Panc1 (cell line): ENCODE measurements around the gene TMEM117. TPM values are rescaled to one million over a fixed set of nuclear protein-coding genes. Genes with fewer than 3 reads are reported as not detected.

Experiments
- ATAC-seq: fragments of 200-7000 bp; cut with Tn5 transposase; 2 replicates; pipeline ENCODE4 v1.9.1; 2020; ENCODE audit warnings: mild to moderate bottlenecking, moderate library complexity
- BruUV-seq: library from RNA; stranded (reverse); fragments of 400-500 nt; replicated peaks from 2 replicates; lab custom pipeline; 2021; lab: Mats Ljungman, UMichigan
- CTCF ChIA-PET: fragments of 300-600 bp; sonication (Branson Sonifier 250); formaldehyde crosslinking; loops from one replicate; lab custom pipeline; 2022; ENCODE audit warnings: antibody characterized with exemption; lab: Charles Lee
- POLR2A ChIA-PET: fragments of 300-600 bp; sonication (Branson Sonifier 250); formaldehyde crosslinking; loops from one replicate; lab custom pipeline; 2022; ENCODE audit warnings: antibody characterized with exemption; lab: Charles Lee
- DNase-seq: peaks from one replicate; pipeline ENCODE4 v3.0.0-alpha.2; 2010; ENCODE audit warnings: low read depth, low spot score
- H3K27ac ChIP-seq: 2 replicates; pipeline ENCODE4 v1.5.1; 2011; ENCODE audit warnings: mild to moderate bottlenecking, low read length, inconsistent platforms
- H3K27me3 ChIP-seq: fragments of 200-500 bp; sonication (Bioruptor generic); 2 replicates; pipeline ENCODE4 v1.6.0; 2014; ENCODE audit warnings: low read length, inconsistent platforms; ENCODE audit not compliant: control insufficient read depth, insufficient read depth
- H3K36me3 ChIP-seq: fragments of 200-500 bp; sonication (Bioruptor generic); 2 replicates; pipeline ENCODE4 v1.5.1; 2014; ENCODE audit warnings: inconsistent platforms, mild to moderate bottlenecking, low read length, moderate library complexity; ENCODE audit not compliant: control insufficient read depth, insufficient read depth
- H3K4me1 ChIP-seq: 2 replicates; pipeline ENCODE4 v1.5.1; 2011; ENCODE audit warnings: inconsistent platforms, mild to moderate bottlenecking, low read length, moderate library complexity; ENCODE audit not compliant: control insufficient read depth, insufficient read depth
- H3K4me3 ChIP-seq, 2 experiments: 2 replicates each; pipeline ENCODE4 v1.5.1; 2011 to 2012; ENCODE audit warnings: low read depth in 2 of 2, low read length in 2 of 2, mild to moderate bottlenecking in 2 of 2, inconsistent platforms in 1 of 2, moderate library complexity in 1 of 2
- H3K9me3 ChIP-seq: fragments of 200-500 bp; sonication (Bioruptor generic); 2 replicates; pipeline ENCODE4 v1.5.1; 2014; ENCODE audit warnings: low read depth, mild to moderate bottlenecking, inconsistent platforms, low read length, moderate library complexity; ENCODE audit not compliant: control insufficient read depth, insufficient read depth
- CTCF ChIP-seq: fragments of 450-650 bp; IDR thresholded peaks from 2 replicates; pipeline ENCODE4 v1.5.1; 2017; ENCODE audit warnings: mild to moderate bottlenecking
- POLR2AphosphoS5 ChIP-seq: IDR thresholded peaks from 2 replicates; pipeline ENCODE4 v1.6.1; 2012; ENCODE audit warnings: mild to moderate bottlenecking, low read depth, low read length, moderate library complexity
- REST ChIP-seq, 2 experiments: IDR thresholded peaks; 2 replicates each; pipeline ENCODE4 v1.6.1; 2011 to 2012; ENCODE audit warnings: low read depth in 2 of 2, control low read depth in 1 of 2, low read length in 1 of 2, mild to moderate bottlenecking in 1 of 2, moderate library complexity in 1 of 2; ENCODE audit not compliant: insufficient read depth in 1 of 2
- SIN3A ChIP-seq: IDR thresholded peaks from 2 replicates; pipeline ENCODE4 v1.6.1; 2012; ENCODE audit warnings: low read depth, mild to moderate bottlenecking, low read length, moderate library complexity, borderline replicate concordance; ENCODE audit not compliant: insufficient read depth
- TCF7L2 ChIP-seq: IDR thresholded peaks from 2 replicates; pipeline ENCODE4 v1.6.1; 2011; ENCODE audit warnings: mild to moderate bottlenecking, low read depth, low read length, inconsistent platforms
- in situ Hi-C: cut with HindIII; loops from 2 replicates; pipeline ENCODE4 v1.10.0; 2016; ENCODE audit warnings: low sequenced_read_pairs, low pct_unique_long_range_greater_than_20kb
- intact Hi-C: fragments of 100-400 bp; cut with micrococcal nuclease; formaldehyde crosslinking; loops from one replicate; pipeline ENCODE4 v1.10.0; 2022; ENCODE audit not compliant: unreplicated experiment
- total RNA-seq: library from RNA; stranded (reverse); gene quantifications from one replicate; pipeline ENCODE4 v1.2.1, GENCODE V29; 2021; ENCODE audit not compliant: unreplicated experiment

TMEM117 gene
- total RNA-seq, 1 experiment from 2014 or later = 5.5 TPM

- no peaks in the 10 kb centered on the region for H3K27me3 ChIP-seq
- H3K27ac ChIP-seq = no peak overlapping the region
- no peak for DNase-seq
- in situ Hi-C loops = no loop called here
- no peaks in the 10 kb centered on the region for H3K36me3 ChIP-seq
- ChIA-PET CTCF (no interaction called here), POLR2A (no interaction called here)
- no TSS peak for BruUV-seq
- H3K4me3 ChIP-seq = no peak overlapping the region
- TF ChIP-seq REST (IDR thresholded peaks at IDR 0.05; ENCODE audit: insufficient read depth in 1 of 2, low read depth in 2 of 2, low read length in 1 of 2) (no peak), CTCF (no peak), SIN3A (no peak), POLR2AphosphoS5 (no peak), TCF7L2 (no peak)
- intact Hi-C loops = no loop called here
- no peaks in the 10 kb centered on the region for H3K9me3 ChIP-seq
- H3K4me1 ChIP-seq = no peaks in the 10 kb centered on the region
- ATAC-seq = no peak
Measured at GRCh38 chr12:44294649-44295048, 458.8 kb downstream of the TMEM117 start.

DNA sequence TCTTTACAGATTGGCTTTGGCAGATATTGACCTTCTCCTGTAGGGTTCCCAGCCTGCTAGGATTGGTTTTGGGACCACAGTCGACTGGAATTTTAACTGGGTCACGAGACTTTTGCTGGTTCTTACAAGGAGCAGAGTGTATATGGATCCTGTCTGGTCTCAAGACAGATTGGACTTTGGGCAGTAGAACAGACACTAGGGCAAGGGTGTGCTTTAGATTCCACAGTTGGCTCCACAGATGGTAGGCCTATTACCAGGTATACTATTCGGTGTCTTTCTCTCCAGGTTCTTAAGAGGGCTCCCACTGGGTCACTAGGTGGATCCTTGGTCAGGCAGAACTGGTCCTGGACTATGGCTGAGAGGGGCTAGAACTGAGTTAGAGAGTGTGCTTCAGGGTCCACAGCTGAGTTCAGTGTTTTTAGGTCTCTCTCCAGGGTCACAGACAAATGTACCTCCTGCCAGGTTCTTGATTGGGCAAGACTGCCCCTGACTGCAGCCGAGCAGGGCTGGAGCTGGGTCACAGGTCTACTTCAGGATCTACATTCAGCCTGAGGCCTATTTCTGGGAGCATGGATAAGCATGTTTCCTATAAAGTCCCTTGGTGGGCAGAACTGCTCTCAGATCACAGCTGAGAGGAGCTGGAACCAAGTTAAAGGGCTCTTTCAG, 460.2 kb downstream of the TMEM117 start:
- CTCF ChIA-PET = no interaction called here
- in situ Hi-C loops = no loop called here

More for the DNA sequence above, 460.2 kb downstream of the TMEM117 start:
- Histone ChIP-seq H3K9me3 (no peaks in the 10 kb centered on the region), H3K4me1 (no peaks in the 10 kb centered on the region), H3K4me3 (no peak overlapping the region), H3K36me3 (no peaks in the 10 kb centered on the region), H3K27ac (no peak overlapping the region), H3K27me3 (no peaks in the 10 kb centered on the region)
- ATAC-seq (no peak), DNase-seq (no peak)
- no peak for TF ChIP-seq REST (IDR thresholded peaks at IDR 0.05; ENCODE audit: insufficient read depth in 1 of 2, low read depth in 2 of 2, low read length in 1 of 2)
- TF ChIP-seq POLR2AphosphoS5 = no peak
- no peak for TF ChIP-seq SIN3A
- no peak for TF ChIP-seq TCF7L2
- TF ChIP-seq CTCF = no peak
- no TSS peak for BruUV-seq
- intact Hi-C loops = no loop called here
- POLR2A ChIA-PET = no interaction called here
